DOHH2 (cell line): ENCODE results near the gene CD209.

Source experiments
- EZH2phosphoT487 ChIP-seq: fragments of 200-600 bp; sonication (generic); IDR thresholded peaks from 2 replicates; pipeline ENCODE4 v1.6.1; 2017; ENCODE audit warnings: borderline replicate concordance, mild to moderate bottlenecking, antibody characterized with exemption, low read length, moderate library complexity, mixed read lengths
- TF ChIP-seq, protein P1 (sequence below): fragments of 200-600 bp; sonication (generic); IDR thresholded peaks from one replicate; pipeline ENCODE4 v1.5.1; 2014; ENCODE audit warnings: antibody characterized with exemption, mild to moderate bottlenecking, low read depth, low read length; ENCODE audit not compliant: poor library complexity, severe bottlenecking

DNA sequence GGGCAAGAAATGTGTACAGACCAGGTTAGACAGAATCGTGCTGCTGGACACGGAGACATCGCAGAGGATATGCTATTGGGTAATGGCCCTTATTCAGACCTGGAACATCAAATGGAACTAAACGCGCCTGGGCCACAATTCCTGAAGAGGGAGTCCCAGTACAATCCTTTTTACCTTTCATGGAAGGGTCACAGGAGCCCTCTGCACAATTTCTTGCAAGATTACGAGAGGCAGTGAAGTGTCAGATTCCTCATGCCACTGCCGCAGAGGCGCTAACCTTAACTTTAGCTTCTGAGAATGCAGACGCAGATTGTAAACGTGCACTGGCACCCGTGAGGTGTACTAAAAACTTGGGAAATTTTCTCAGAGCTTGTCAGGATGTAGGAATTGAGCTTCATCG is 33.8 kb upstream of the CD209 start:
- TF ChIP-seq, protein P1, sequence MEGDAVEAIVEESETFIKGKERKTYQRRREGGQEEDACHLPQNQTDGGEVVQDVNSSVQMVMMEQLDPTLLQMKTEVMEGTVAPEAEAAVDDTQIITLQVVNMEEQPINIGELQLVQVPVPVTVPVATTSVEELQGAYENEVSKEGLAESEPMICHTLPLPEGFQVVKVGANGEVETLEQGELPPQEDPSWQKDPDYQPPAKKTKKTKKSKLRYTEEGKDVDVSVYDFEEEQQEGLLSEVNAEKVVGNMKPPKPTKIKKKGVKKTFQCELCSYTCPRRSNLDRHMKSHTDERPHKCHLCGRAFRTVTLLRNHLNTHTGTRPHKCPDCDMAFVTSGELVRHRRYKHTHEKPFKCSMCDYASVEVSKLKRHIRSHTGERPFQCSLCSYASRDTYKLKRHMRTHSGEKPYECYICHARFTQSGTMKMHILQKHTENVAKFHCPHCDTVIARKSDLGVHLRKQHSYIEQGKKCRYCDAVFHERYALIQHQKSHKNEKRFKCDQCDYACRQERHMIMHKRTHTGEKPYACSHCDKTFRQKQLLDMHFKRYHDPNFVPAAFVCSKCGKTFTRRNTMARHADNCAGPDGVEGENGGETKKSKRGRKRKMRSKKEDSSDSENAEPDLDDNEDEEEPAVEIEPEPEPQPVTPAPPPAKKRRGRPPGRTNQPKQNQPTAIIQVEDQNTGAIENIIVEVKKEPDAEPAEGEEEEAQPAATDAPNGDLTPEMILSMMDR, result no peak
- TF ChIP-seq EZH2phosphoT487, result no peak
